HepG2 (cell line): ENCODE results near the gene STK10. TPM values are rescaled to one million over a fixed set of nuclear protein-coding genes. Genes with fewer than 3 reads are reported as not detected.

Source experiments
- ARID4A ChIP-seq: sonication (generic); formaldehyde crosslinking; IDR thresholded peaks from 2 replicates; pipeline ENCODE4 v1.5.0; 2020; ENCODE audit warnings: mild to moderate bottlenecking, missing genetic modification reagents, borderline replicate concordance
- ARNTL ChIP-seq: sonication (generic); formaldehyde crosslinking; IDR thresholded peaks from 2 replicates; pipeline ENCODE4 v1.4.0; 2020; ENCODE audit warnings: mild to moderate bottlenecking, missing genetic modification reagents
- ESRRA ChIP-seq: sonication (generic); formaldehyde crosslinking; IDR thresholded peaks from 2 replicates; pipeline ENCODE4 v1.5.1; 2020; ENCODE audit warnings: mild to moderate bottlenecking, low read depth, missing genetic modification reagents
- HNRNPLL ChIP-seq: fragments of 200-400 bp; formaldehyde crosslinking; IDR thresholded peaks from 2 replicates; pipeline ENCODE4 v1.6.1; 2017; ENCODE audit warnings: mild to moderate bottlenecking, low read depth, low read length; ENCODE audit not compliant: poor library complexity, severe bottlenecking
- LCORL ChIP-seq, 2 experiments: fragments of 450-650 bp in 1 of 2; sonication (generic) in 1 of 2; formaldehyde crosslinking in 1 of 2; IDR thresholded peaks; 2 replicates each; pipeline versions ENCODE4 v1.5.0 to v1.6.1; 2017 to 2020; ENCODE audit warnings: antibody characterized with exemption in 1 of 2, missing genetic modification reagents in 1 of 2
- NCOA1 ChIP-seq: sonication (generic); formaldehyde crosslinking; IDR thresholded peaks from 2 replicates; pipeline ENCODE4 v1.9.0; 2021; ENCODE audit warnings: missing genetic modification reagents
- NR2F2 ChIP-seq: IDR thresholded peaks from 2 replicates; pipeline ENCODE4 v1.6.1; 2012; ENCODE audit warnings: low read depth, inconsistent platforms, borderline replicate concordance
- TFDP2 ChIP-seq: sonication (generic); formaldehyde crosslinking; IDR thresholded peaks from 2 replicates; pipeline ENCODE4 v1.4.0; 2020; ENCODE audit warnings: missing genetic modification reagents
- ZNF136 ChIP-seq: sonication (generic); formaldehyde crosslinking; IDR thresholded peaks from 2 replicates; pipeline ENCODE4 v1.8.1; 2022; ENCODE audit warnings: low read depth, mild to moderate bottlenecking, moderate library complexity, missing genetic modification reagents
- ZNF292 ChIP-seq: sonication (generic); formaldehyde crosslinking; IDR thresholded peaks from 2 replicates; pipeline ENCODE4 v1.8.1; 2022; ENCODE audit warnings: mild to moderate bottlenecking, low read depth, missing genetic modification reagents, borderline replicate concordance
- ZNF577 ChIP-seq: sonication (generic); formaldehyde crosslinking; IDR thresholded peaks from 2 replicates; pipeline ENCODE4 v1.4.0; 2020; ENCODE audit warnings: mild to moderate bottlenecking, low read depth, missing genetic modification reagents, borderline replicate concordance
- ZNF687 ChIP-seq: sonication (generic); formaldehyde crosslinking; IDR thresholded peaks from 2 replicates; pipeline ENCODE4 v1.5.1; 2020; ENCODE audit warnings: mild to moderate bottlenecking, missing genetic modification reagents, moderate library complexity
- ZZZ3 ChIP-seq: sonication (generic); formaldehyde crosslinking; IDR thresholded peaks from 2 replicates; pipeline ENCODE4 v1.4.0; 2020; ENCODE audit warnings: missing genetic modification reagents, mild to moderate bottlenecking, borderline replicate concordance
- polyA plus RNA-seq, 8 experiments: library from polyadenylated mRNA; depleted of rRNA in 3 of 8; stranded (reverse) in 7 of 8; unstranded in 1 of 8; fragments of >200 nt; fragmentation: Illumina TruSeq in 4 of 8; extraction: Trizol in 4 of 8; gene quantifications; 2 replicates each; pipeline versions ENCODE4 v1.2.1 to v1.2.3, GENCODE V29; 2011 to 2016; ENCODE audit warnings: low read depth in 4 of 8, missing spikeins in 1 of 8, mixed read lengths in 1 of 8; ENCODE audit not compliant: insufficient read depth in 1 of 8
- total RNA-seq, 5 experiments: library from RNA; depleted of rRNA; stranded (reverse); fragments of >200 nt; fragmentation: Illumina TruSeq; extraction: Trizol; gene quantifications; 2 replicates each; pipeline ENCODE4 v1.2.3, GENCODE V29; 2016; ENCODE audit warnings: low read depth in 1 of 5
- TF ChIP-seq, protein P1 (sequence below): sonication (generic); formaldehyde crosslinking; IDR thresholded peaks from 2 replicates; pipeline ENCODE4 v1.5.1; 2020; ENCODE audit warnings: mild to moderate bottlenecking, moderate library complexity, missing genetic modification reagents
- TF ChIP-seq, protein P2 (sequence below): IDR thresholded peaks from 2 replicates; pipeline ENCODE4 v1.6.1; 2016; ENCODE audit warnings: mild to moderate bottlenecking, missing biosample characterization, missing genetic modification reagents

Gene STK10
- total and polyA plus RNA-seq, 2 of the 13 experiments (the other 11 are each of a cell fraction or from before 2014, with no cell fraction given), result 7.0 to 7.2 TPM

DNA sequence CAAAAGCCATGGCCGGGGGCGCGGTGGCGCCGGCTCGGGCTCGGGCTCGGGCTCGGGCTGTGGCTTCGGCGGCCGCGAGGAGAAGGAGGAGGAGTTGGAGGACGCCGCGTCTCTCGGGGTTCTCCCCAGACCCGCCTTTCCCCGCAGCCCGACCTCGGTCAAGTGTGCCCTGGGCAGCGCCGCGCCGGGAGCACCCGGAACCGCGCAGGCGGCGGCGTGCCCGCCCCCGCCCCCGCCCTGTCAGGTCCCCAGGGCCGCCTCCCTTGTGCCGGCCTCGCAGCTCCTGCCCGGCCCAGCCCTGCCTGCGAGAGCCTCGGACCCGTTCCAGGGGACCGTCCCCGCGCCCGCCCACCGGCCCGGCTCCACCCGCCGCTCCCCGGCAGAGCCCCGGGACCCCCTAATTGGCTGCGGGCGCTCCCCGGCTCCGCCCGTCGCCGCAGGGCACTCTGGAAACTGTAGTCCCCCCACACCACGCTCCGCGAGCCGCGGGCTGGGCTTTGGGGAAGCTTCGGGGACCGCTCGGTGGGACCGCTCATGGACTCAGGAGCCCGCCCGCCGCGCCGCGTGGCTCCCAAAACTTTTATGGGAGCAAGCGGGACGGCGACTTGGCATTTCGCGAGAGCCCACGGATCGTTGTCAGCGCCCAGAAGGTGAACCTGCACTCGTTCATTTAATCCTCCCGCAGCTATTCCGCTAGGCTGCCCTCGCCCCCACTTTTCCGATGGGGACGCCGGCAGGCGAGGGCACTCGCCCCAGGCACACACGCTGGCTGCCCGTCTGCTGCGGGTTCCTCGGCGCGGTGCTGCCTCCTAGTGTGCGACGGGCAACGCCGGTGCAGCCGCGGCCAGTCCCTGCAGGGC lies at the start of gene STK10 (continued):
- TF ChIP-seq ARID4A (CRISPR knock-in tag) (peak; percentile 77), TFDP2 (CRISPR knock-in tag) (no peak), NR2F2 (no peak; the same call in 1 of the 2 replicates), ZZZ3 (no peak), HNRNPLL (peak; percentile 67), LCORL (IDR thresholded peaks at IDR 0.05) (no peak), LCORL (CRISPR knock-in tag; IDR thresholded peaks at IDR 0.05) (peak; percentile 87), ESRRA (CRISPR knock-in tag) (no peak), ZNF687 (CRISPR knock-in tag) (peak; percentile 68), ZNF136 (CRISPR knock-in tag) (peak; percentile 89; the same call in 1 of the 2 replicates), ZNF577 (CRISPR knock-in tag) (no peak), ZNF292 (0 out of 2 replicates have a peak, but pooled peaks have one; percentile 25), NCOA1 (CRISPR knock-in tag) (no peak; the same call in 1 of the 2 replicates), ARNTL (no peak)
- TF ChIP-seq, protein P1, sequence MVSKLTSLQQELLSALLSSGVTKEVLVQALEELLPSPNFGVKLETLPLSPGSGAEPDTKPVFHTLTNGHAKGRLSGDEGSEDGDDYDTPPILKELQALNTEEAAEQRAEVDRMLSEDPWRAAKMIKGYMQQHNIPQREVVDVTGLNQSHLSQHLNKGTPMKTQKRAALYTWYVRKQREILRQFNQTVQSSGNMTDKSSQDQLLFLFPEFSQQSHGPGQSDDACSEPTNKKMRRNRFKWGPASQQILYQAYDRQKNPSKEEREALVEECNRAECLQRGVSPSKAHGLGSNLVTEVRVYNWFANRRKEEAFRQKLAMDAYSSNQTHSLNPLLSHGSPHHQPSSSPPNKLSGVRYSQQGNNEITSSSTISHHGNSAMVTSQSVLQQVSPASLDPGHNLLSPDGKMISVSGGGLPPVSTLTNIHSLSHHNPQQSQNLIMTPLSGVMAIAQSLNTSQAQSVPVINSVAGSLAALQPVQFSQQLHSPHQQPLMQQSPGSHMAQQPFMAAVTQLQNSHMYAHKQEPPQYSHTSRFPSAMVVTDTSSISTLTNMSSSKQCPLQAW (CRISPR knock-in tag), result peak; percentile 89
- TF ChIP-seq, protein P2, sequence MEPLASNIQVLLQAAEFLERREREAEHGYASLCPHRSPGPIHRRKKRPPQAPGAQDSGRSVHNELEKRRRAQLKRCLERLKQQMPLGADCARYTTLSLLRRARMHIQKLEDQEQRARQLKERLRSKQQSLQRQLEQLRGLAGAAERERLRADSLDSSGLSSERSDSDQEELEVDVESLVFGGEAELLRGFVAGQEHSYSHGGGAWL (CRISPR knock-in tag), result peak; percentile 25; the same call in 1 of the 2 replicates
